Measurements from ENCODE around the gene MMP24OS.

MMP24OS gene

DNA sequence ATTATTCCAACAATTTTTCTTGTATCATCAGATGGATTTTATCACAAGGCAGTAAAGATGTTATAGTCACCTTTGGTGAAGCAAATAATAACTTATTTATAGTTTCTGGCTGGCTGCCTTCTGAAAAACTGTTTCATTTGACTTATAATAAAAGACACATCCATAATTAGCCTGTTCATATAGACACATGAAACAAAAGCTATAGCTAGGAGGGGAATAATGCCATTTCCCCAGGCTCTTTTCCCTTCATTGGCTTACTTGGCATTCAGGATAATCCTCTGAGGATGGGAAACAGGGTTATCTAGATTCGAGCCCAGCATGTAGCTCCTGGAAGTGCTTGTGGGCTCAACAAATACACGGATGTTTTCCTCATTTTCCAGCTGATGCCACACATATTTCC, 33.9 kb downstream of the MMP24OS start:
- no peak for DNase-seq

DNA sequence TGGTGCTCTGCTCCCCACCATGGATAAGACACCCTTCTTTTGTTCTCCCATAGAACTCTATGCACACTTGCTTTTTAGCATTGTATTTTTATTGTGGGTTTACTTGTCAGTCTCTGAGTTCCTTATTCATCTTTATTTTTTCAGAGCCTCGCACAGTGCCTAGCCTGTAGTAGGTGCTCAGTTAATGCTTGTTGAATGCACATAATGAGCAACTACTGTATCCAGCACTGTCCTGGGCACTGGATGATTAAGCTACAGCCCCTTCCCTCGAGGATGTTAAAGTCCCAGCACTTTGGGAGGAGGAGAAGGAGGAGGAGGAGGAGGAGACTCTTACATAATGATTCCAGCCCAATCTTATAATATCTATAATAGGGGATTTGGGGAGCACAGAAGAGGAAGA, 34.6 kb downstream of the MMP24OS start:
- DNase-seq = no peak

DNA sequence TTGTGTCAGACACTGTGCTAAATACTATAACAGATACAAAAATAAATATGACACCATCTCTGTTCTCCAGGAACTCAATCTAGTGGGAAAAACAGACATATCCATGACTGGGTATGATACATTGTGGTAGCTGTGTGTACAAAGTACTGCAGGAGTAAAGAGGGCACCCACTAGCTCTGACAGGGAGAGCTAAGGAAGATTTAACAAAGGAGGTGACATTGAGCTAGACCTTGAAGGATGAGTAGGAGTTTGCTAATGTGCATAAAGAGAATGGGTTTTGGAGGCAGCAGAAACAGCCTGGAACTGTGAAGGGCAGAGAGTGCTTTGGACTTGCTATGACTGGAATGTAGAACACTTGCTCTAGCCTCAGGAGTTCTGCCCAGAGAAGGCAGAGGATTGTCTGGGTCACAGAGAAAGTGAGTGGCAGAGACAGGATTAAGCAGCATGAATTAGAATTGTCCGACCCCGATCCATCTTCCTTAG, 37.1 kb downstream of the MMP24OS start:
- DNase-seq = no peak

DNA sequence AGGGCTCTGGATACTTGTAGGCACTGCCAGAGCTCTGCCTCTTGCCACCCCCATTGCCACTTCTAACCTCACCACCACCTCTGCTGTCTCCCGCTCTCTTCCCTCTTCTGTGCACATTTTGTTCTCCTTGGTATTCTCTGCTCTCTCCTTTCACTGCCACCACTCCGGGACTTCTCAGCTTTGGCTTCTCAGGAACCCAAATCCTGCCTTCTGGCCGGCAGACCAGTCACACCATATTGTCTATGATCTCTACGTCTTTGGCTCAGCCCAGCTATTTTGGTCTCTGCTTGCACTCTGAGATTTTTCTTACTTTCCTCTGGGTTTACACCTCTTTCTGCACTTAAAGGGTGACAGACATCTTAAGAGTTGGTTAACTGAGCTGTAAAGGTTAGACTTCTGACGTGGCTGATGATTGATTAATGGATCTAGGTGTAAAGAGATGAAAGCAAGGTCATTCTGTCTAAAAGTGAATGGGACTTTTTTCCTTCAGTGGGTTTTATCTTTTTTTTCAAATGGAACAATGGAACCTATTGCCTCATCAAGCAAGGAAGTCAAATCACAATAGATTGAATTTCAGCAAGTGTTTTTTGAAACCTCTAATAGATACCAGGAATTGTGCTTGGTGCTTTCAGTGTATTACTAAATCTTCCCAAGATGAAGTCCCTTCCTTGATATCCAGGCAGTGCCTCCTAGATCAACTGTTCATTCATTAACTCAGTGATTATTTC, 37.7 kb downstream of the MMP24OS start:
- no peak for DNase-seq

- DNase-seq = no peak
Measured at GRCh38 chr20:35238735-35239134, 39.2 kb downstream of the MMP24OS start.

- DNase-seq = no peak
Measured at GRCh38 chr20:35238170-35238569, 39.8 kb downstream of the MMP24OS start.

DNA sequence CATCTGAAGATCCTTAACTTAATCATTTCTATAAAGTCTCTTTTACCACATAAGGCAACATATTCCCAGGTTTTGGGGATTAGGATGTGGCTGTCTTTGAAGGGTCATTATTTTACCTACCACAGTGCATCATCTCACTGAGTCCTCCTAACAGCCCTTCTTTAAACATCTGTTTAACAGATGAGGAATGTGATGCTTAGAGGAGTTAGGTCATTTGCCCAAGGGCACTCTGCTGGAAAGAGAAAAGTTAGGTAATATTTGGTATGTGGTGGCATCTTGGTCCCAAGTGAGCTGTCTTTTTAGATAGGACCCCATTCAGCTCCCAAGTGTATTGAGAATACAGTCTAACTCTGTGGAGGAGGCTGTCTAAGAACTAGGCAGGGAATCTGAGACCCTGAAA, 40.4 kb downstream of the MMP24OS start:
- no peak for DNase-seq

- DNase-seq = no peak
Measured at GRCh38 chr20:35235881-35236280, 42.0 kb downstream of the MMP24OS start.

- DNase-seq = no peak
Measured at GRCh38 chr20:35232575-35232974, 45.3 kb downstream of the MMP24OS start.

DNA sequence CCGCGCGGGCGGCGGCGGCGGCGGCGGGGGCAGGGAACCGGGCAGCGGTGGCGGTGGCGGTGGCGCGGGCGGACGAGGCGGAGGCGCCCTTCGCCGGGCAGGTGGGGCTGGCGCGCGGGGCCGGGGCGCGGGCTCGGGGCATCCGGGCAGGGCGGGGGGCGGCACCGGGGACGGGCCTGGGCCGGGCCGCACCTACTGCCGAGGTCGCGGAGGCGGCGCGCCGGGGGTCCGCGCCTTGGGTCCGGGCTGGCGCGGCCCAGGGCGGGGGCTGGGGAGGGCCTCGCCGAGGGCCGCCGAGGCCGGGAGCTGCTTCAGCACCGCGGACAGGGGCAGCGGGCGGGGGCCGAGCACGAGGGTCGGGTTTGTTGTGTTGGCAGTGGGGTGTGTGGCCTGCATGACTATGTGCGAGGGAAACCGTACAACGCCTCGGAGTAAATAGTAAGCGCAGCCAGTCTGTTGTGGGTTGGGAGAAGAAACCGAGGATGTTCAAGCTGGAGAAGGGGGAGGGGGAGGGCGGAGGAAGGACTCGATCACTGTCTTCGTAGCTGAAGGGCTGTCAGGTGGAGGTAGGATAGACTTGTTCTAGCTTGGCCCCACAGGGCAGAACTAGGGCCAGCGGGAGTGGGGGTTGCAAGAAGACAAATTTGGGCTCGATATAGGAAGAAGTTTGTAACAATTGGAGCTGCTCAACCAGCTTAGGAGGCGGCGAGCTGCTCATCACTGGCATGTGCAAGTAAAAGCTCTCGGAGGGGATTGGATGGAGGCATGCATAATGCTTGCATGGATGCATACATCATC, 50.8 kb downstream of the MMP24OS start:
- peak in 2 of 4 experiments; percentile 19 for DNase-seq

Data from activated CD4-positive, CD25-positive, alpha-beta regulatory T cell (primary cell).